GM15510 (cell line): ENCODE results near the gene CD53.

ENCODE experiments used
- POLR2A ChIP-seq: IDR thresholded peaks from 3 replicates; pipeline ENCODE4 v1.6.1; 2011; ENCODE audit warnings: borderline replicate concordance; ENCODE audit not compliant: insufficient read length; ENCODE audit errors: extremely low read depth

CD53 gene

DNA sequence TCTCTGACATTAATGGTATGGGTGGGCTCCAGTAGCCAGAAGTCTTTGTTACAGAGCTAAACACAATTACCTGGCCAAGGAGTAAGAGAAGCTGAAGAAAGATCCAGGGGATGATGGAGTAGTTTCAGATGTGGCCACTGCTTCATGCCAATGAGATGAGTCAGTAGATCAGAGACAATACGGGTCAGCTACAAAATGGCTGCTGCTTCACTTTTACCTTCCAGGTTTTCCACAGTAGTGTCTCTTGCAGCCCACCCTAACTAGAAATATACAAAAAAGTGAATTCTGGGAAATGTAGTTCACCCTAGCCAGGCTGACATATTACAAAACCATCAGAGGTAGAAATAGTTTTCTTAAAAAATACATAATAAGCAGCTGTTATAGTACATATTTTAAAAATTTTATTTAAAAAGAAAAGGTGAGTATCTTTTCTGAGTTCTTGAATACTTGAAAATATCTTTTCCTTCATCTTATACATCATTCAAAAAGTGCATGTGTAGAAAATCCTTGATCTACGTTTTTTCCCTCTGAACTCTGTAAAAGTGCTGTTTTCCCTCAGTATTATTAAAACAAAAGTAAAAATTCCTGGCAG lies 54.6 kb downstream of the CD53 start:
- TF ChIP-seq POLR2A: no peak

DNA sequence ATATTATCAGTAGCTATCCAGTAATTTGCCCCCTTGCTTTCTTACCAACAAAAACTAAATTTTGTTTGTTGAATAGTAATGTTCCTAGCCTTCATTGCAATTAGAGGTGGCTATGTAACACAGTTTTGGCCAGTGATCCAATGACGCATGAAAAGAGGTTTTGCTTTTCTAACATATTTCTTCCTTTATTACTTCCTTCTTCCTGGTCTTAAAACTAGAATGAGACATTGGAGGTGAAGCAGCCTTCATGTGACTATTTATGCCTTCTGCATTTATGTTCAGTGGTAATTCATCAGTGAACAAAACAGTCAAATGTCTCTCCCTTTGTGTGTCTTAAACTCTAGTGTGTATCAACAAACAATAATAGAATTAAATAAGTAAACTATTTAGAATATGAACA lies 55.2 kb downstream of the CD53 start:
- TF ChIP-seq POLR2A: no peak

- TF ChIP-seq POLR2A: no peak
Observed at GRCh38 chr1:110928904-110929303, 56.0 kb downstream of the CD53 start.

DNA sequence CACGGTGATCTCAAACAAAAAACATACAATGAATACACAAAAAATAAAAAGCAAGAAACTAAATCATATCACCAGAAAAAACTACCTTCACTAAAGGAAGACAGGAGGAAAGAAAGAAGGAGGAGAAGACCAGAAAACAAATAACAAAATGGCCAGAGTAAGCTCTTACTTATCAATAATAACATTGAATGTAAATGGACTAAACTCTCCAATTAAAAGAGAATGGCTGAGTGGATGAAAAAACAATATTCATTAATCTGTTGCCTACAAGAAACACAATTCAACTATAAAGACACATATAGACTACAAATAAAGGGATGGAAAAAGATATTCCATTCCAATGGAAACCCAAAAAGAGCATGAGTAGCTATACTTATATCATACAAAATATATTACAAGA lies 63.6 kb downstream of the CD53 start:
- TF ChIP-seq POLR2A: no peak

DNA sequence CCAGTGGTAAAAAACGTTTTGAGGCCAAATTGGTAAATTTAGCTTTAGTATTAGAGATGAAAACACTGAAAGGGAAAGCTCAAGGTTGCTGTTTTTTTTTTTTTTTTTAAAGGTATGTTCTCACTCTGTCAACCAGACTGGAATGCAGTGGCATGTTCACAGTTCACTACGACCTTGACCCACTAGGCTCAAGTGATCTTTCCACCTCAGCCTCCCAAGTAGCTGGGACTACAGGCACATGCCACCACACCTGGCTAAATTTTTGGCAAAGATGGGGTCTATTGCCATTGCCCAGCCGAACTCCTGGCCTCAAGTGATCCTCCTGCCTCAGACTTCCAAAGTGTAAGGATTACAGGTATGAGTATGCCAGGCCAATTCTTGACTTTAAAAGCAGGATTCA lies 71.9 kb downstream of the CD53 start:
- TF ChIP-seq POLR2A: no peak

GRCh38 chr1:110945626-110946025 lies 72.7 kb downstream of the CD53 start:
- TF ChIP-seq POLR2A: no peak

DNA sequence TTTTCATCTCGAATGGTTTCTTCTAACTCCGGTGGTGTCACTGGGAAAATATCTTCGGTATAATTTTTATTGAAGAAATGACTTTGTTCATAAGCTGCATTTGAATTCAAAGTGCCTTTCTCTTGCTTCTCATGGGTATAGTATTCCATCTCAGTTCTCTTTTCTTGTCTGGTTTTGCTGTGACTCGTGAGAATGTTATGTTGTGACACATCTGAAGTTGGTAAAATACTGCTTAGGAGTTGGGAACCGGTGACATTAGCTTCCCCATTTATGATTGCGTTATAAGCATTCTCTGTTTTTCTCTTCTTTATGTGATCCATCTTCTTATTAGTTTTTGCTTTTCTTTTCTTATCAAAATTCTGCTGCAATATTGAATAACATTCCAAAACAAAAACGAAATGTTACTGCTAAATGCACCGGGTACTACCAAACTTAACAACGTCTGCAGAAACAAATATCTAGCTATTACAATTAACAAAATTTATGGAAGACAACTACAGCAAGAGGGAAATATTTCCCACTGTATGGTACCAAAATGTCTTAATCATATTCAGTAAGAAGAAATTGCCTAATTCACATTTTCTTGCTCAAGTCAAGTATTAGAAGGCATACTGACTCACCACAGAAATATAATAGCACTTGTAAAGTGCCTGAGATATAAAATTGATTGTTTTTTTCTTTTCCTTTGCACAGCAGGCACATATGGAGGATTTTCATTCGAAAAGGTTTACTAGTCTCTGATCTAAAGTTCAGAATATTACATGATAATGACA lies 75.3 kb downstream of the CD53 start:
- TF ChIP-seq POLR2A: no peak
